GM12878 (cell line): ENCODE results near the gene NES. TPM values are rescaled to one million over a fixed set of nuclear protein-coding genes. Genes with fewer than 3 reads are reported as not detected.

Source experiments
- ATAC-seq: fragments of 200-7000 bp; cut with Tn5 transposase; 3 replicates; pipeline ENCODE4 v1.9.1; 2020; ENCODE audit warnings: mild to moderate bottlenecking, moderate library complexity
- BruUV-seq: library from RNA; stranded (reverse); fragments of 400-500 nt; replicated peaks from 2 replicates; lab custom pipeline; 2021; lab: Mats Ljungman, UMichigan
- CTCF ChIA-PET: fragments of 300-600 bp; sonication (Branson Sonifier 250); formaldehyde crosslinking; extraction: SDS; loops from one replicate; lab custom pipeline; 2021; ENCODE audit warnings: inconsistent platforms; lab: Yijun Ruan, JAX
- POLR2A ChIA-PET: fragments of 350-600 bp; formaldehyde crosslinking; extraction: SDS; loops from one replicate; lab custom pipeline; 2021; ENCODE audit warnings: inconsistent platforms; lab: Charles Lee
- RAD21 ChIA-PET: fragments of 300-600 bp; sonication (Branson Sonifier 250); formaldehyde crosslinking; loops from one replicate; lab custom pipeline; 2023; ENCODE audit warnings: antibody characterized with exemption; ENCODE audit not compliant: unreplicated experiment; lab: Charles Lee
- SMC1A ChIA-PET: fragments of 300-600 bp; sonication (Branson Sonifier 250); formaldehyde crosslinking; loops from one replicate; lab custom pipeline; 2023; ENCODE audit not compliant: unreplicated experiment, uncharacterized antibody; lab: Charles Lee
- DNase-seq: peaks from one replicate; pipeline ENCODE4 v3.0.0-alpha.2; 2011; ENCODE audit warnings: low read depth, low spot score
- FAIRE-seq: peaks from 3 replicates; lab custom pipeline; 2011; peaks lifted over from hg19 to GRCh38; lab: Jason Lieb, UNC
- H2AFZ ChIP-seq: 2 replicates; pipeline ENCODE4 v1.6.0; 2011; ENCODE audit warnings: low read depth, low read length, control low read depth; ENCODE audit not compliant: control insufficient read depth
- H3K27ac ChIP-seq: 2 replicates; pipeline ENCODE4 v1.5.1; 2011; ENCODE audit warnings: control low read depth; ENCODE audit not compliant: control insufficient read depth, insufficient read depth
- H3K27me3 ChIP-seq, 2 experiments: replicated peaks in 1 of 2; 2 replicates each; pipeline versions ENCODE4 v1.6.0 to v1.6.1; 2011; ENCODE audit warnings: low read length in 1 of 2; ENCODE audit not compliant: control insufficient read depth in 2 of 2, insufficient read depth in 2 of 2
- H3K36me3 ChIP-seq, 2 experiments: 2 replicates each; pipeline ENCODE4 v1.5.1; 2011; ENCODE audit warnings: low read length in 1 of 2; ENCODE audit not compliant: control insufficient read depth in 2 of 2, insufficient read depth in 2 of 2
- H3K4me1 ChIP-seq: 2 replicates; pipeline ENCODE4 v1.6.1; 2011; ENCODE audit warnings: mild to moderate bottlenecking, low read length, moderate library complexity, mixed read lengths; ENCODE audit not compliant: control insufficient read depth, insufficient read depth
- H3K4me2 ChIP-seq: 2 replicates; pipeline ENCODE4 v1.6.0; 2011; ENCODE audit warnings: control low read depth; ENCODE audit not compliant: control insufficient read depth, insufficient read depth
- H3K4me3 ChIP-seq: fragments of 200-600 bp; sonication (generic); 2 replicates; pipeline ENCODE4 v1.5.1; 2016
- H3K79me2 ChIP-seq: 2 replicates; pipeline ENCODE4 v1.6.0; 2011; ENCODE audit warnings: low read length; ENCODE audit not compliant: control insufficient read depth, insufficient read depth
- H3K9ac ChIP-seq: 2 replicates; pipeline ENCODE4 v1.8.0; 2011; ENCODE audit warnings: low read length, control low read depth, mixed read lengths; ENCODE audit not compliant: control insufficient read depth, insufficient read depth
- H3K9me3 ChIP-seq: replicated peaks from 3 replicates; pipeline ENCODE4 v1.5.1; 2011; ENCODE audit warnings: mild to moderate bottlenecking, low read length; ENCODE audit not compliant: control insufficient read depth, insufficient read depth
- H4K20me1 ChIP-seq: 2 replicates; pipeline ENCODE4 v1.6.0; 2011; ENCODE audit not compliant: control insufficient read depth, insufficient read depth
- ASH2L ChIP-seq: fragments of 300-600, 200-600 bp; sonication (generic); IDR thresholded peaks from 2 replicates; pipeline ENCODE4 v1.6.1; 2017; ENCODE audit warnings: low read depth, mild to moderate bottlenecking, borderline replicate concordance
- BACH1 ChIP-seq: fragments of 450-650 bp; IDR thresholded peaks from 2 replicates; pipeline ENCODE4 v1.6.1; 2017; ENCODE audit warnings: mild to moderate bottlenecking, borderline replicate concordance
- CBX3 ChIP-seq: fragments of 200-600 bp; sonication (generic); IDR thresholded peaks from 2 replicates; pipeline ENCODE4 v1.6.1; 2016; ENCODE audit warnings: low read depth, borderline replicate concordance
- CEBPB ChIP-seq, 2 experiments: fragments of 150-350 bp in 1 of 2; IDR thresholded peaks; 2 replicates each; pipeline ENCODE4 v1.6.1; 2012 to 2014; ENCODE audit warnings: low read depth in 2 of 2, low read length in 2 of 2, borderline replicate concordance in 1 of 2, inconsistent platforms in 1 of 2
- CREM ChIP-seq: IDR thresholded peaks from 2 replicates; pipeline ENCODE4 v1.6.1; 2014; ENCODE audit warnings: antibody characterized with exemption, low read depth
- GABPA ChIP-seq: IDR thresholded peaks from 2 replicates; pipeline ENCODE4 v1.6.1; 2014; ENCODE audit warnings: antibody characterized with exemption, low read depth, mild to moderate bottlenecking, inconsistent platforms
- GATAD2B ChIP-seq: fragments of 450-650 bp; conservative IDR thresholded peaks from 2 replicates; pipeline ENCODE4 v1.6.1; 2017; ENCODE audit warnings: low read depth, mild to moderate bottlenecking, moderate library complexity
- HDAC2 ChIP-seq: fragments of 200-600 bp; sonication (generic); IDR thresholded peaks from 2 replicates; pipeline ENCODE4 v1.6.1; 2017
- IRF5 ChIP-seq: fragments of 450-650 bp; IDR thresholded peaks from 2 replicates; pipeline ENCODE4 v1.6.1; 2017; ENCODE audit warnings: borderline replicate concordance
- MEF2A ChIP-seq: IDR thresholded peaks from 2 replicates; pipeline ENCODE4 v1.6.1; 2011; ENCODE audit warnings: low read depth, mild to moderate bottlenecking, low read length, moderate library complexity; ENCODE audit not compliant: insufficient read depth
- MEF2B ChIP-seq: fragments of 450-650 bp; IDR thresholded peaks from 2 replicates; pipeline ENCODE4 v1.6.1; 2018; ENCODE audit warnings: mild to moderate bottlenecking, moderate library complexity; ENCODE audit not compliant: partially characterized antibody, poor library complexity, severe bottlenecking
- MLLT1 ChIP-seq: fragments of 450-650 bp; IDR thresholded peaks from 2 replicates; pipeline ENCODE4 v1.6.1; 2016; ENCODE audit warnings: mild to moderate bottlenecking
- PML ChIP-seq: IDR thresholded peaks from 2 replicates; pipeline ENCODE4 v1.6.1; 2012; ENCODE audit warnings: low read length, inconsistent platforms
- RAD21 ChIP-seq: IDR thresholded peaks from 2 replicates; pipeline ENCODE4 v1.6.1; 2011; ENCODE audit warnings: mild to moderate bottlenecking, low read depth, low read length, moderate library complexity; ENCODE audit not compliant: insufficient read depth
- RFX5 ChIP-seq: IDR thresholded peaks from 2 replicates; pipeline ENCODE4 v1.6.1; 2011; ENCODE audit warnings: low read depth, low read length, improper control_type of control experiment
- RUNX3 ChIP-seq: IDR thresholded peaks from 2 replicates; pipeline ENCODE4 v1.6.1; 2012; ENCODE audit warnings: low read length, inconsistent platforms
- SIN3A ChIP-seq: IDR thresholded peaks from 2 replicates; pipeline ENCODE4 v1.6.1; 2012; ENCODE audit warnings: low read depth, low read length, improper control_type of control experiment
- SMARCA5 ChIP-seq: fragments of 450-650 bp; IDR thresholded peaks from 2 replicates; pipeline ENCODE4 v1.6.1; 2017; ENCODE audit warnings: mild to moderate bottlenecking
- SP1 ChIP-seq: IDR thresholded peaks from one replicate; pipeline ENCODE4 v1.6.1; 2011; ENCODE audit warnings: low read depth, low read length
- SPI1 ChIP-seq: IDR thresholded peaks from 2 replicates; pipeline ENCODE4 v1.6.1; 2011; ENCODE audit warnings: low read depth, mild to moderate bottlenecking, low read length, moderate library complexity, borderline replicate concordance; ENCODE audit not compliant: insufficient read depth
- SUZ12 ChIP-seq: fragments of 200-600 bp; sonication (generic); IDR thresholded peaks from one replicate; pipeline ENCODE4 v1.6.1; 2018; ENCODE audit warnings: antibody characterized with exemption, mild to moderate bottlenecking; ENCODE audit not compliant: unreplicated experiment
- TCF12 ChIP-seq: IDR thresholded peaks from 2 replicates; pipeline ENCODE4 v1.6.1; 2011; ENCODE audit warnings: low read depth, mild to moderate bottlenecking, low read length
- WGBS: methylation state at CpG from one replicate; pipeline ENCODE4 v1.1.6; 2016; ENCODE audit warnings: low lambda C conversion rate; ENCODE audit not compliant: insufficient replicate concordance, insufficient coverage; ENCODE audit errors: missing lambda C conversion rate; 5-methylcytosine and 5-hydroxymethylcytosine counted together
- in situ Hi-C: fragments of 300-500 bp; cut with MboI; formaldehyde crosslinking; loops from 9 replicates; pipeline ENCODE4 v1.14.3; 2018; ENCODE audit warnings: mixed read lengths
- intact Hi-C: fragments of 100-400 bp; cut with micrococcal nuclease; formaldehyde crosslinking; loops from one replicate; pipeline ENCODE4 v1.14.2; 2022; ENCODE audit not compliant: unreplicated experiment
- polyA plus RNA-seq, 11 experiments: library from polyadenylated mRNA; depleted of rRNA in 4 of 11; unstranded in 6 of 11; stranded (reverse) in 5 of 11; fragments of >200 nt; fragmentation: Nextera tagmentation in 4 of 11; fragmentation: Illumina TruSeq in 1 of 11; extraction: Ambion mirVana in 4 of 11; extraction: Trizol in 1 of 11; gene quantifications; 1 replicate in 1 of 11; 2 replicates in 10 of 11; pipeline versions ENCODE4 v1.2.1 to v1.2.3, GENCODE V29; 2011 to 2016; ENCODE audit warnings: inconsistent platforms in 2 of 11, missing spikeins in 2 of 11, low read depth in 1 of 11
- total RNA-seq, 4 experiments: library from RNA; depleted of rRNA in 3 of 4; stranded (reverse); fragments of >200 nt in 3 of 4; fragmentation: Illumina TruSeq in 1 of 4; extraction: Trizol in 1 of 4; gene quantifications; 2 replicates each; pipeline versions ENCODE4 v1.2.1 to v1.2.3, GENCODE V29; 2013 to 2021

The NES gene
- total and polyA plus RNA-seq, 10 of the 15 experiments (the other 5 are each of a cell fraction or from before 2014, with no cell fraction given), result under 0.01 to 0.15 (median 0.02) TPM; not detected in 4

DNA sequence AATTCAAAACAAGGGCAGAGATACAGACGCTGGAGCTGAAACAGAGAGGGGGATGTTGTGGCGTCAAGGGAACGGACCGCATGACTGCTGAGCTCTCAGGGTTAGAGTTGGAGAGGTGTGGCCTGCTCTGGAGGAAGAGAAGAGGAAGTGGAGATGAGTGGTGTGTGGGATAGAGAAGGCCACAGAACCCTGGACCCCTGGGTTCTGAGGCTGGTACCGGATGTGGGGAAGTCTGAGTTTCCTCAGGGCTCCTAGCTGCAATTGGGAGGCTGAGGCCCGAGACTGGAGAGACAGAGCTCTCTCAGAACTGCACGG, 33.5 kb downstream of the NES start:
- ChIA-PET RAD21 (interaction anchor here (0.8 to 1.5 kb wide), 3 partner anchors 16 to 81 kb away, joined by 3 read pairs; no protein-coding TSS in a partner anchor), CTCF (interaction anchor here (0.8 to 4.2 kb wide), 10 partner anchors 11 to 258 kb away, joined by 3 to 26 read pairs (median 3); no protein-coding TSS in a partner anchor), SMC1A (interaction anchor here (0.6 to 2.5 kb wide), 6 partner anchors 9 to 197 kb away, joined by 3 to 8 read pairs (median 3); no protein-coding TSS in a partner anchor), POLR2A (interaction anchor here (0.6 to 1.4 kb wide), 3 partner anchors 12 to 22 kb away, joined by 3 to 4 read pairs (median 3); no protein-coding TSS in a partner anchor)
- FAIRE-seq (peak; percentile 35), DNase-seq (no peak), ATAC-seq (peak; percentile 81)
- no peak overlapping the region for H3K4me3 ChIP-seq
- H3K36me3 ChIP-seq, result no peaks in the 10 kb centered on the region
- intact Hi-C loops, result no loop called here
- no peak overlapping the region for H3K9ac ChIP-seq
- H3K4me1 ChIP-seq, result peaks cover 8% of the 10 kb centered on the region
- no peaks in the 10 kb centered on the region for H3K79me2 ChIP-seq
- H3K4me2 ChIP-seq, result no peak overlapping the region
- no peaks in the 10 kb centered on the region for H4K20me1 ChIP-seq
- WGBS, result 25% methylated on average over 7 of the region's 7 CpGs
- in situ Hi-C loops, result no loop called here
- no peak overlapping the region for H3K27ac ChIP-seq
- peaks cover 0 to 2% of the 10 kb centered on the region in 2 experiments; a peak in 3 of 4 replicates for H3K27me3 ChIP-seq
- no peaks in the 10 kb centered on the region for H3K9me3 ChIP-seq
- BruUV-seq, result no TSS peak
- no peak overlapping the region for H2AFZ ChIP-seq
- TF ChIP-seq ASH2L, result no peak
- peak; percentile 50; the same call in 1 of the 2 replicates for TF ChIP-seq GABPA
- no peak for TF ChIP-seq MLLT1
- no peak for TF ChIP-seq SIN3A
- TF ChIP-seq SP1, result no peak
- no peak for TF ChIP-seq BACH1
- TF ChIP-seq TCF12, result no peak
- TF ChIP-seq RFX5, result no peak
- peak; percentile 58 for TF ChIP-seq RUNX3
- no peak for TF ChIP-seq CBX3
- TF ChIP-seq HDAC2, result no peak
- no peak for TF ChIP-seq RAD21
- TF ChIP-seq GATAD2B, result no peak
- no peak for TF ChIP-seq IRF5
- no peak for TF ChIP-seq CREM
- no peak for TF ChIP-seq SMARCA5
- TF ChIP-seq MEF2A, result no peak
- TF ChIP-seq MEF2B, result no peak
- no peak for TF ChIP-seq CEBPB (IDR thresholded peaks at IDR 0.05; ENCODE audit: borderline replicate concordance in 1 of 2, low read depth in 2 of 2, low read length in 2 of 2)
- TF ChIP-seq PML, result no peak
- TF ChIP-seq SPI1, result peak; percentile 89; the same call in 1 of the 2 replicates
- no peak for TF ChIP-seq SUZ12
